ENCODE results near the gene DRG1.
"Not testable (repeated sequence)": the region's sequence is repeated elsewhere in the genome, so short reads cannot be mapped to it uniquely, and the experiment has no call there.

The DRG1 gene

DNA sequence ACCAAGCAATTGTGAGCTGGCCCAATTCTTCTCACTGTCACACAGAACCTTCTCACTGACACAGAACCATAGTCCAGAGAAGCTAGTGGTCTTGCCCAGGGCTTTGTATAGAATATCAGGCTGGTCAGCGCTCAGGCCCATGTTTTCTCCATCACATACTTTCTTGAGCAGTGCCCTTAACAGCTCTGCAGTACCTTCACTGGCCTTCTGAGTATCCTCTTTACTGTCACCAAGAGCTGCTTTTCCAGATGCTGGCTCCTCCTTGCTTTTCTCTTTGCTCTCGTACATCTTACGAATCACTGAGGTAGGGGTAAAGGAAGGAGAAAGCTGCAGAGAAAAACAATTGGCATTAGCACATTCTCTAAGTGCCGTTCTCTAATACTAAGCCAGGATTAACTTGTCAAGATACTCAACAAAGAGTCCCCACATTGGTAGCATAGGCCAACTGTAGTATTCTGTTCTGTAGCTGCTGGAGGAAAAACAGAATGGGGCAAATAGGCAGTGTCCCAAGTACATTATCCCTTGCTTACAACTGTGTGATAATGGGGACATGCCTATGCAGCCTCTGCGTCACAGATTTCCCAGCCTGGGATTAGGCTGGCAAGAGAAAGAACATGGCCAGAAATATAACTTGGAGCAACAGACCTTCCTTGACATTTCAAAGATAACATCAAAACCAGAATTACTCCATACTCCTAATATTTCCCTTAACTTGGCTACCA lies 43.5 kb downstream of the DRG1 start:
- DNase-seq (ENCODE audit: low spot score): peak; percentile 44

DNA sequence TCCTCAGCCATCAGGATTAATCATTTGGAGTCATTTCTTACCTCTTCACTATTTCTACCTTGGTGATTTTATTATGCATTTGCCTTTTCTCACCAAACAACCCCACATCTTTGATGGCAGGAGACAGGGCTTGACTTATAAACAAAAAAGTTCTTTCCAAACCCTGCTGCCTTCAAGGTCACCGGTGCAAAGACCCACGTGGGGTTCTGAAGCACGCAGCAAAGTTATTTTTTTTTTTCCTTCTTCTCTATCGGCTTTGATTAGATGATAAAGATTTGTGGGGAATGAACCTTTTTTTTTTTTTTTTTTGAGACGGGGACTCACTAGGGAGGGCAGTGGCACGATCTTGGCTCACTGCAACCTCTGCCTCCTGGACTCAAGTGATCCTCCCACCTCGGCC lies 44.1 kb downstream of the DRG1 start:
- DNase-seq (ENCODE audit: low spot score): no peak

DNA sequence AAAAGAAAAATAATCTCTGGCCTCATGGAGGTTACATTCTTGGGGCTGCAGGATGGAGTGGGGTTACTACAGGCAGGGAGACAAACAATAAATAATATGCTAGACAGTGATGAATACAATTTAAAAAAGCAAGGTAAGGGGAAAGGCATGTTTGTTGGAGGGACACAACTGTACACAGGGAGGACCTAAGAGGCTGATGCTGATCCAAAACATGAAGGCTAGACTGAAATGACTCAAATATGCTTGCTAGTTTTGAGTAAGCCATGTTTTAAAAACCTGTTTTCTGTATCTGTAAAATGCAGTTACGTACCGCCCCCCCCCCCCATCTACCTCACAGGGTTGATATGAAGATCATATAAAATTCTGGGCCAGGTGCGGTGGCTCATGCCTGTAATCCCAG lies 46.2 kb downstream of the DRG1 start:
- DNase-seq (ENCODE audit: low spot score): no peak

DNA sequence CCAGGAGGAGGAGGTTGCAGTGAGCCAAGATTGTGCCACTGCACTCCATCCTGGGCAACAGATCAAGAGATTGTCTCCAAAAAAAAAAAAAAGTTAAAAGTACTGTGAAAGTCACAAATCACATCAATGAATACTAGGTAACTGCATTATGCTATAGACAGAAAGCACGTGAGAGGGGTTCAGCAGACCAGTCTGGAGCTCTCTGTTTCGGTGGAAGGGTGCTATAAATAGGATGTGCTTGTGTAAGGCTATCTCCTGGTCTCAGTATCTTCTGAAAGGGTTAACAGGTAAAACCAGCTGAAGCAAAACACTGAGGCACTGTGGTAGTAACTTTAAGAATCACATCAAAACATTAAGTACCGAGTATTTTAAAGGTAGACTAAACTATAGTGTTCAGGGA lies 46.8 kb downstream of the DRG1 start:
- no peak for DNase-seq (ENCODE audit: low spot score)

DNA sequence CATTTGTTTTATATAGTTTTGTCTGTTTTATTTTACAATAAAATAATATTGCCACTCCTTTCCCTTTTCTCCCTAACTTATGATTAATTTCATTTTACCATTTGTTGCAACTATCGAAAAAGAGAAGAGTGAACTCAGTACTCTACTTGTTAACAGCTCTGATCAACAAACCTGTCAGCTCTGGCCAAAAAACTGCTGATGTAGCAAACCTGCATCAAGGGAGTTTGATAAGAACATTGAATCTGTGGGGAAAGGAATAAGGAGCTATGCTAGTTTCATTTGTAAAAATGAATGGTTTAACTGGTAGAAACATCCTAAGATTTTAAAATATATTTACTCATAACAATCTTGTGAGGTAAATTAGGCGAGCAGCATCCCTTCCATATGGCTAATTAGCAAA lies 47.4 kb downstream of the DRG1 start:
- no peak for DNase-seq (ENCODE audit: low spot score)

DNA sequence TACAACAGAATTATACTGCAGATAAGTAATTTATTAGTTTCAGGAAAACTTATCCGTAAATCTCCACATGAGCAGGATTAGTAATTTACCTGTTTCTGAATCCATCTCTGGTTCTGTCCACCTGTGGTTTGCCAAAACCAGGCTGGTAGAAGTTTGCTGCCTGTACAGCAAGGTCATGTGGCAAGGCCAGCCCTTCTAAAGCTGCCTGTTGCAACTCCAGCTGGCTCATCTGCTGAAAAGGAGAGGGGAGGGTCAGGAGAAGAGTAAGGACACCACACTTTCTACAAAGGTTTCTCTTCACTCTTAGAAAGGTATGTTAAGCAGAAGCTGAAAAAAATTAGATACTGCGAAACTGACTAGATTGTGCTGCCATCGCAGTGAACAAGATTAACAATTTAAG lies 47.9 kb downstream of the DRG1 start:
- no peak for DNase-seq (ENCODE audit: low spot score)

DNA sequence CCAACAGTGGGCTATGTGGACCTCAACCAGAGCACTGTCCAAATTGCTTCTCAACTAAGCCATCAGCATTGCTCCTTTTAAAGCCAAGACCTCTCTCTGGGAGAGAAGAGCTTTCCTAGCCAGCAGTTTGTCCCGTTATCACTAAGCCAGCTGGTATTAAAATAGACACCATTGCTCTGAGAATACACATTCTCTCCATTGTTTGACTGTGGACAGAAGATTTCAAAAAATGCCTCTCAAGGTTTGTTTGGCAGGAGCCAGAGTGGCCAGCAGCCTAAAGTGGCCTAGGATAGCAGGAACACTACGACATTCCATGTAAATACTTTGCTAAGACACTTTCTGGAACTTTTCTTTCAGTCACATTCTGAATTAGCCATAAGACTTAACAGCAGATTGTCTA lies 49.0 kb downstream of the DRG1 start:
- DNase-seq (ENCODE audit: low spot score): no peak

DNA sequence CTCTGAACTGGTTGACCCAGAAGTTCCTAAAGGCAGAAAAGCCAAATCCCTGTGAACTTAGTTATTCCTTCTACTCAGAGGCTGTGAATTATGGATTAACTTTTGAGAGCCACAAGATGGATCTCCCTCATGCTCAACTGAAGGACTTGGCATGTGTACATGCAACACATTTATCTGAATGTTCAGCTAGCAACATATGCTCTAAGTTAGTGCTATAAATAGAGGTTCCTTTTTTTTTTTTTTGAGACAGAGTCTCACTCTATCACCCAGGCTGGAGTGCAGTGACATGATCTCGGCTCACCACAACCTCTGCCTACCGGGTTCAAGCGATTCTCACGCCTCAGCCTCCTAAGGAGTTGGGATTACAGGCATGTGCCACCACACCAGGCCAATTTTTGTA lies 50.1 kb downstream of the DRG1 start:
- no peak for DNase-seq (ENCODE audit: low spot score)

DNA sequence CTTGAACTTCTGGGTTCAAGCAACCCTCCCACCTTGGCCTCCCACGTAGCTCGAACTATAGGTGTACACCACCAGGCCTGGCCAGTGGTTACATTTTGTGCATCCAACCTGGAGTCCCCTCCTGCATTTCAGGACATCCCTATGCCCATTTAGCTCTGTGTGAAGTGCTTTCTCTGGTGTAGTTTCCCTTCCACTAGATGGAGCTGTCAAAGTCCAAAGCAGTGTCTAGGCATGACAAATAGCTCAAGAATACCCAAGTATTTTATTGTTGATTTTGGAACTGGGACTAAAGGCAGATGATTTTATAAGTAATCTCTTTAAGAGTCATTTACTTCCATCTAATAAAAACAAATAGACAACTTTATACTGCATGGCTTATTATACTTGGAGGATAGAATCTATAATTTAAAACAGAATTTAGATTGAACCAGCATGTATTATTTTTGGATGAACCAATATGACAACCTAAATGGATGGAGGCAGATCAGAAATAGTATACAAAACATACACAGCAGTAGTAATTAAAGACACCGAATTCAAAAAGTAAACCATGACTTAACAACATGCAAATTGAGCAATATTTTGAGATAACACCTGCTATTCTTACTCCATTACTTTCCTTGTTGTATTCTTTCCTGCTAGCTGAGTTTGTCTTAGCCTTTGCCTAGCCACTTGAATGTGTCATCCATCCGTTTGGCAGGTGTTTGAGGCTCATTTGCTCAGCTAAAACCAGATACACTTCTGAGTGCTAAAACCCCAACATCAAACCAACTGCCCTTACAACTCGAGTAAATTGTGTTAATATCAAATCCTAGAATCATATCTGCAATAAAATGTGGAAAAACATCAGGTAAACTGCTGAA lies 52.5 kb downstream of the DRG1 start:
- peak; percentile 55 for DNase-seq (ENCODE audit: low spot score)

DNA sequence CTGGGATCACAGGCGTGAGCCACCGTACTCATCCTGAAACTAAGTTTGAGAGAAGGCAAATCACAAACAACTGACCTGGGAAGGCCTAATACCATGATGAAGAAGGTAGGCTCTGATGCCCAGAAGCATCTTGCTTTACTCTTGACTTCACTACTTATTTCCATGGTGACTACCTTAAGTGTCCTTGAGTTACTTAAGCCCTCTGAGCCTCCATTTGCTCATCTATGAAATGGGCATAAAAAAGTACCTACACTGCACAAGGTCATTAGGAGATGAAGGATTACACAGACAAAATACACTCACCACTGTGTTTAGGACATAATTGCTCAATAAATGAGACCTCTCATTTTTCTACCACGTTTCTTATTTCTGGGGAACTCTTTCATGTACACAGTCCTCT lies 62.3 kb downstream of the DRG1 start:
- DNase-seq (ENCODE audit: low spot score): no peak

DNA sequence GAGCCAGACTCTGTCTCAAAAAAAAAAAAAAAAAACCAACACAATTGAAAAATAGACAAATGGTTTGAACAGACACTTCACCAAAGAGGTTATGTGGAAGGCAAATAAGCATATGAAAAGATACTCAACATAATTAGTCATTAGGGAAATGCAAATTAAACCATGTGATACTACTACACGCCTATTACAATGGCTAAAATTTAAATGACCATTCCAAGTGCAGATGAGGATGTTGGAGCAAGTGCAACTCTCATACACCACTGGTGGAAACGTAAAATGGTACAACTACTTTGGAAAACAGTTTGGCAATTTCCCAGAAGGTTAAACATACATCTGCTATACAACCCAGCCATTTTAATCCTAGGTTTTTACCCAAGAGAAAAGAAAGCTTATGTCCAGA lies 65.9 kb downstream of the DRG1 start:
- DNase-seq (ENCODE audit: low spot score): no peak

DNA sequence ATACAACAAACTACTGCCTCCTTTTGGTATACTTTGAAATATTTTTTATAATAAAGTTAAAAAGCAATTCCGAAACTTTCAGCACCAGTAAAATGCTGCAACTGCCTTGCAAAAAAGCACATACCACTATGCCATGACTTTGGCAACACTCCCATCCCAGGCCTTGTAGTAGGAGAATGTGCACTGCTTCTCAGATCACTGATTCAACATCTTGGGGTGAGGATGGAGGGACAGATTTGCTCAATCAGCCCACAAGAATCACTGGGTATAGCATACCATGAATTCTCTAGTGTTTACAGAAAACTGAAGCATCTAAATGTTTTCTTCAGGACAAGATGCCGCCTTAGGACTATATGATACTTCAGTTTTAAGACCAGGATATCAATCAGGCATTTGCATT lies 75.3 kb downstream of the DRG1 start:
- DNase-seq (ENCODE audit: low spot score): no peak

DNA sequence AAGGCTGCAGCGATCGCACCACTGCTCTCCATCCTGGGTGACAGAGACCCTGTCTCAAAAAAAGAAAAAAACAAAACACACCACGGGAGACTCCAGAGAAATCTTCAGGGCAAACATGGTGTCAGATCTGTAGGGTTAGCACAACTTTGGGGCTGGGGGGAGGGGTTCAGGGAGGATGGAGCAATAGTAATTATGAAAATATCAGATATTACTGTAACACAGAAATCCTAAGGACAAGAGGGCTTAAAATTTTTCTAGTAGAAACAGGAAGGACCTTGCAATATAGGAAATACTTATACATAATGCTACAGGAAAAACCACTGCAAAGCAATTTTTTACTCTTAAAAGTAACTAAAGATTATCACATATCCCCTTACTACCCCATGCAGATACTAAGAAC lies 76.4 kb downstream of the DRG1 start:
- no peak for DNase-seq (ENCODE audit: low spot score)

DNA sequence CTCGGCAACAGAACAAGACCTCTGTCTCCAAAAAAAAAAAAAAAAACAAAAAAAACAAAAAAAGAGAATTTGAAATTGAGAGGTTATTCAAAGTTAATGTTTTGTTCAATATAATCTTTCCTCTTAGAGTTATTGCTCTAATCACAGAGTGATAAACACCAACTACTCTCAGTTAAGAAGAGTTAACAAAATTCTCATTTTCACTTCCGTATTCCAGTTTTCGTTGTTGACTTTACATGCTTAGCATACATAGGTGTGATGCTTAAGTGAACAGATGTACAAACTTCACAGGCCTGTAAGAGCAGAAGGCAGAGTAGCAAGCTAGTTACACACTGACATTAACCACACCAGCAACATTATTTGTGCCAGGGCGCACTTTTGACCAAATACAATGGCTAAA lies 77.9 kb downstream of the DRG1 start:
- DNase-seq (ENCODE audit: low spot score): no peak

DNA sequence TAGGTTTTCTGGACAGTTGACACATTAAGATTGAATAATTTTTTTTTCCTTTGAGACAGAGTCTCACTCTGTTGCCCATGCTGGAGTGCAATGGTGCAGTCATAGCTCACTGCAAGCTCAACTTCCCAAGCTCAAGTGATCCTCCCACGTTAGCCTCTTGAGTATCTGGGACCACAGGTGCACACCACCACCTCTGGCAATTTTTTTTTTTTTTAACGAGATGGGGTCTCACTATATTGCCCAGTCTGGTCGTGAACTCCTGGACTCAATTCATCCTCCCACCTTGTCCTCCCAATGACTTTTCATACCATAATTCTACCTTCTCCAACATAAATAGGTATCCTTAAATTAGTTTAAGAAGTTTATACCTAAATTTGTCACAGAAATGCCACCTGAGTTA lies 81.7 kb downstream of the DRG1 start:
- no peak for DNase-seq (ENCODE audit: low spot score)

DNA sequence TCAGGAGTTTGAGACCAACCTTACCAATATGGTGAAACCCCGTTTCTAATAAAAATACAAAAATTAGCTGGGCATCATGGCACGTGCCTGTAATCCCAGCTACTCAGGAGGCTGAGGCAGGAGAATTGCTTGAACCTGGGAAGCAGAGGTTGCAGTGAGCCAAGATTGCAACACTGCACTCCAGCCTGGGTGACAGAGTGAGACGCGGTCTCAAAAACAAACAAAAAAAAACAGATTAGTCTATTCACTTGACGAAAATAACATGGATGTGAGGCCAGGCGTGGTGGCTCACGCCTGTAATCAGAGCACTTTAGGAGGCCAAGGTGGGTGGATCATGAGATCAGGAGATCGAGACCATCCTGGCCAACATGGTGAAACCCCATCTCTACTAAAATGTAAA lies 83.1 kb downstream of the DRG1 start:
- not testable (repeated sequence) for DNase-seq (ENCODE audit: low spot score)

All from D341Med (cell line).